HG02571 (cell line): ENCODE results near the gene PRR5.

Experiments used
- ATAC-seq: cut with Tn5 transposase; IDR thresholded peaks from one replicate; pipeline ENCODE4 v1.9.1; 2021; ENCODE audit warnings: mild to moderate bottlenecking, moderate library complexity; ENCODE audit not compliant: unreplicated experiment

The PRR5 gene

GRCh38 chr22:44782363-44782963 is 80.5 kb downstream of the PRR5 start:
- no peak for ATAC-seq

- ATAC-seq: no peak
These were observed 81.1 kb downstream of the PRR5 start for GRCh38 chr22:44783091-44783490.

GRCh38 chr22:44783581-44783980 is 81.6 kb downstream of the PRR5 start:
- no peak for ATAC-seq

- no peak for ATAC-seq
These were observed 84.1 kb downstream of the PRR5 start for GRCh38 chr22:44786136-44786535.

- ATAC-seq: no peak
These were observed 84.6 kb downstream of the PRR5 start for GRCh38 chr22:44786610-44787009.
